NOMO-1 treated with dmso at 0.1 percent for 144 hours (cell line): ENCODE results near the gene HBG1.

Experiments
- DNase-seq: peaks from one replicate; lab custom pipeline; 2025; ENCODE audit not compliant: unreplicated experiment; lab: John Stamatoyannopoulos, UW

The HBG1 gene

GRCh38 chr11:5228124-5228523 lies 21.5 kb downstream of the HBG1 start:
- DNase-seq: no peak

GRCh38 chr11:5227681-5228080 lies 22.0 kb downstream of the HBG1 start:
- DNase-seq: no peak

DNA sequence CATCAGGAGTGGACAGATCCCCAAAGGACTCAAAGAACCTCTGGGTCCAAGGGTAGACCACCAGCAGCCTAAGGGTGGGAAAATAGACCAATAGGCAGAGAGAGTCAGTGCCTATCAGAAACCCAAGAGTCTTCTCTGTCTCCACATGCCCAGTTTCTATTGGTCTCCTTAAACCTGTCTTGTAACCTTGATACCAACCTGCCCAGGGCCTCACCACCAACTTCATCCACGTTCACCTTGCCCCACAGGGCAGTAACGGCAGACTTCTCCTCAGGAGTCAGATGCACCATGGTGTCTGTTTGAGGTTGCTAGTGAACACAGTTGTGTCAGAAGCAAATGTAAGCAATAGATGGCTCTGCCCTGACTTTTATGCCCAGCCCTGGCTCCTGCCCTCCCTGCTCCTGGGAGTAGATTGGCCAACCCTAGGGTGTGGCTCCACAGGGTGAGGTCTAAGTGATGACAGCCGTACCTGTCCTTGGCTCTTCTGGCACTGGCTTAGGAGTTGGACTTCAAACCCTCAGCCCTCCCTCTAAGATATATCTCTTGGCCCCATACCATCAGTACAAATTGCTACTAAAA lies 22.8 kb downstream of the HBG1 start, which contains the start of gene HBB:
Gene HBB (minus strand): TSS at position 340 of the 579 bp plus-strand sequence. CDS start 50 bp downstream, at position 290.
- DNase-seq: peak; percentile 13

GRCh38 chr11:5225480-5225871 lies 24.2 kb downstream of the HBG1 start:
- no peak for DNase-seq

DNA sequence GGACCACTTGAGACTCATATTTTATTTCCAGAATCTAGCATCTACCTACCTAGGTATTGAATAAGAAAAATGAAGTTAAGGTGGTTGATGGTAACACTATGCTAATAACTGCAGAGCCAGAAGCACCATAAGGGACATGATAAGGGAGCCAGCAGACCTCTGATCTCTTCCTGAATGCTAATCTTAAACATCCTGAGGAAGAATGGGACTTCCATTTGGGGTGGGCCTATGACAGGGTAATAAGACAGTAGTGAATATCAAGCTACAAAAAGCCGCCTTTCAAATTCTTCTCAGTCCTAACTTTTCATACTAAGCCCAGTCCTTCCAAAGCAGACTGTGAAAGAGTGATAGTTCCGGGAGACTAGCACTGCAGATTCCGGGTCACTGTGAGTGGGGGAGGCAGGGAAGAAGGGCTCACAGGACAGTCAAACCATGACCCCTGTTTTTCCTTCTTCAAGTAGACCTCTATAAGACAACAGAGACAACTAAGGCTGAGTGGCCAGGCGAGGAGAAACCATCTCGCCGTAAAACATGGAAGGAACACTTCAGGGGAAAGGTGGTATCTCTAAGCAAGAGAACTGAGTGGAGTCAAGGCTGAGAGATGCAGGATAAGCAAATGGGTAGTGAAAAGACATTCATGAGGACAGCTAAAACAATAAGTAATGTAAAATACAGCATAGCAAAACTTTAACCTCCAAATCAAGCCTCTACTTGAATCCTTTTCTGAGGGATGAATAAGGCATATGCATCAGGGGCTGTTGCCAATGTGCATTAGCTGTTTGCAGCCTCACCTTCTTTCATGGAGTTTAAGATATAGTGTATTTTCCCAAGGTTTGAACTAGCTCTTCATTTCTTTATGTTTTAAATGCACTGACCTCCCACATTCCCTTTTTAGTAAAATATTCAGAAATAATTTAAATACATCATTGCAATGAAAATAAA lies 24.8 kb downstream of the HBG1 start:
- DNase-seq: no peak

GRCh38 chr11:5223686-5224085 lies 26.0 kb downstream of the HBG1 start:
- no peak for DNase-seq

GRCh38 chr11:5223146-5223545 lies 26.5 kb downstream of the HBG1 start:
- DNase-seq: no peak

GRCh38 chr11:5210376-5210885 lies 39.2 kb downstream of the HBG1 start:
- no peak for DNase-seq

DNA sequence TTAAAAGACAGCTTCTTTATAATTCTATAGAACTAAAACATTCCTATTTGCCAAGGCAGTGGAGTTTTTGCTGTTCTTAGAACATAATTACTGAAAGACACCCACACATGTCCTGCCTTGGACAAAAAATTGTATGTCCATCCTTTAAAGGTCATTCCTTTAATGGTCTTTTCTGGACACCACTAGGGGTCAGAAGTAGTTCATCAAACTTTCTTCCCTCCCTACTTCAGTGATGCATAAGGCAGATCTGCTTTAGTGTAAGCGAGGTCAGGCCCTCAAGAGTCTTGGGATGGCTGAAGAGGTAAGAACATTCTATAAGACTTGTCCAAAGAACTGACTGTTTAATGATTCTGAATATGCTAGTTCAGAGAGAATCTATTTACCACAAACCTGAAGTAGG lies 44.9 kb downstream of the HBG1 start:
- DNase-seq: no peak

- DNase-seq: no peak
Observed at GRCh38 chr11:5203366-5203765, 46.3 kb downstream of the HBG1 start.

GRCh38 chr11:5200582-5200981 lies 49.1 kb downstream of the HBG1 start, which contains the start of gene OR51V1:
TSS of gene OR51V1 (minus strand) at chr11:5200682. CDS start at chr11:5200682, 0 bp downstream.
- no peak for DNase-seq

GRCh38 chr11:5198285-5198684 lies 51.4 kb downstream of the HBG1 start:
- DNase-seq: no peak
